HK-2 (cell line): Measurements from ENCODE around the gene TEX2.

Experiments
- DNase-seq: peaks from one replicate; pipeline ENCODE4 v3.0.0-alpha.2; 2018; ENCODE audit not compliant: unreplicated experiment

Gene TEX2

GRCh38 chr17:64160378-64160777, 102.7 kb downstream of the TEX2 start:
- no peak for DNase-seq

GRCh38 chr17:64158831-64159590, 104.0 kb downstream of the TEX2 start:
- DNase-seq: no peak

GRCh38 chr17:64158406-64158805, 104.7 kb downstream of the TEX2 start:
- no peak for DNase-seq

GRCh38 chr17:64157669-64158180, 105.3 kb downstream of the TEX2 start:
- no peak for DNase-seq

GRCh38 chr17:64156670-64157069, 106.4 kb downstream of the TEX2 start:
- no peak for DNase-seq

DNA sequence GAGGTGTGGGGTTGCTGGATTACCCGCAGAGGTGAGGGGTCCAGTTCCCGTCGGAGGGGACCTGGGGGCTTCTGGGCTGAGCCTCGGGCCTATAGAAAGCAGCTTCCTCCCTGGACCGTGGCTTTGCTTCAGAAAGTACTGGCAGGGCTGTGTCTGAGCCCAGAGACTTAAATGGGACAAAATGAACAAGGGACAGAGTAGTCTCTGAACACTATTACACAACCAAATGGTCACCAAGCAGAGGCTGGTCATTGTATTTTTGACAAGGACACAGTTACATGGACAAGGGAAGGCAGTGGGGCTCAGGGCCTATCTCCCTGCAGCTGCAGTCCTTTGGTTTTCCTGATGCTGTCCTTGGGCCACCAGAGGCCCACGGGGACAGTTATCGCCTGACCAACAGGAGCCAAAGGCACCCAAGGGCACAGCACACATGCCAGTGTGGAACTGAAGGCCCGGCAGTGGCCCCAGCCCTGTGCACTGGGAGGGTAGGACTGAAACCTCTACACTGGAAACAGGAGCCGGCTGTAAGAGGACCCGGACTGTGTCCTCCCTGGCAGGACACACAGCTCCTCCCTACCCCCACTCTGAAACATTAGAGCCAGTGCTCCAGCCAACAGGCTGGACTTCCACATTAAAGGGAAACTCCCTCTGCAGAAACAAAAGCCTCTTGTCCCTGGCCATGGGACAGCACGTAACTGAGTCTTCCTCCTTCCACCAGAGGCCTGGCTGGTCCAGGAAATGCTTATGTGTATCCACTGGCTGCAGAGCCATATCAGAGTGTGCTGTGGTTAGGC, 107.1 kb downstream of the TEX2 start:
- DNase-seq: no peak

DNA sequence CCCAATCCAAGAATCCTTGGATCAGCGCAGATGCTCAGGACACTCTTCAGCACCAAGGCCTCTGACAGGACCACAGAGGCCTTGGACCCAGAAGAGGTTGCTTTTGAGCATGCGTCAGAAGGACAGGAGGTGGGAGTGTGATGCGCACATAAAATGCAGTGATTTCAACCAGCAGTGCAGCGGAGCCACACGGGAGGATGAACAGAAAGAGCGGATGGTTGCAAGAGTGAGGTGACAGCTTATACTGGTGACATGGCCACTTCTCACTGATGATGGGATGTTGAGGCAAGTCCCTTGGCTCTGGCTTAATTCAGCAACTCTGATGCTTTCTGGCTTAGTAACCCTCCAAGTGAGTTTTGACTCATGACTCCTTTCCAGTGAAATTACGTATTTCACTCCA, 107.9 kb downstream of the TEX2 start:
- no peak for DNase-seq

DNA sequence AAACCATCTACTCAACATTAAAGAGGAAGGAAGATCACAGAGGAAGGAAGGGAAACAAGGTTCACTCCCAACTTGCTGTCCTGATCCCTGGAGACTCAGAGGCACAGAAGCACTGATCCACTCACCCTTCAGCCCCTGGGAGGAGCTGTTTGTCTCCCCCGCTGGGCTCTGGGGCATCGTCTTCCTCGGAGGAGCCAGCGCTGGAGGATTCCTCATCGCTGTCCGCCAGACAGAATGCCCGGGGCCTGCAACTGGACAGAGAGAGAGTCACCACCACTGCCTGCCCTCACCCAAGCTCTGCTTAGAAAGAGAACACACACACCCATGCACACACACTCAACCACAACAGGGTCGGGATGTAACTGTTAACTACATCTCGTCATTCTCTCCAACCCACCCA, 108.3 kb downstream of the TEX2 start:
- no peak for DNase-seq

GRCh38 chr17:64154313-64154695, 108.8 kb downstream of the TEX2 start:
- no peak for DNase-seq

DNA sequence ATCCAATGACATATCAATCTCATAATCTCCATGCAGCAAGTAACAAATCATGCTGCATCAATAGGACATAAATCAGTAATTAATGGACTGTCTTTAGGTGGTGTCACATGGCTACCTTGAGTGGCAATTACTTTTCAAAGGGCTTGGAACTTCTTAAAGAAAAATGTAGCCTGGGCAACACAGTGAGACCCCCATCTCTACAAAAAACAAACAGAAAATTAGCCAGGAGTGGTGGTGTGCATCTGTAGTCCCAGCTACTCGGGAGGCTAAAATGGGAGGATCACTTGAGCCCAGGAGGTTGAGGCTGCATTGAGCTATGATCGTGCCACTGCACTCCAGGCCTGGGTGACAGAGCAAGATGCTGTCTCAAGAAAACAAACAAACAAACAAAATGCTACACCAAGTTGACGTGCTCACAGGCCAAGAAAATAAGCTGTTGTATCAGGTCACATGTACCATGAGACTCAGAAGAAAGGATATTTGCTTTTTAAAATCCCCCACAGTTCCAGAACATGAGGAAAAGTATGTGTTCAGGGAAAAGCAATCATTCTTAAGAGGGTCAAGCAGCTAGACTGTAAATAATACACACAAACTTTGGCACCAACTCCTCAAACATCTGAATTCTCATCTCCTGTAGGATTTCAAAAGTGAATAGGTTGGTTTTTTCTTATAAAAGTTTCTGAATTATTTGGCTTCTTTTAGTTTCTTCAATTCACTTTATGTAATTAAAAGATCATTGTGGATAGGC, 109.3 kb downstream of the TEX2 start:
- DNase-seq: no peak

- DNase-seq: no peak
Measured at GRCh38 chr17:64152428-64153125, 110.5 kb downstream of the TEX2 start.

DNA sequence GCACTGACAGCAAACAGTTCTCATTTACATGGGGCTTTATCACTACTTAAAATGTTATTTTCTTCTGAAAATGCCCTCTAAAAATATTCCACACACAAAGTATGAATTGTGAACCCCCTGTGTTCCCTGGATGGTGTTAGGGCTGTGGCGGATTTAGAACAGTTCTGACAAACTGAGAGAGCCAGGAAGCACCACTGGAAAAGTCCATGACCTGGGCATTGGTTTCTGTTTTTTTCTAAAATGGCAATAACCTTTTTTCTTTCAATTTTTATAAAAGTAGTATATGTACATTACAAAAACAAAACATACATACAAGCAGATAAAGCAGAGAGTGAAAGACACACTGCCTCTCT, 112.1 kb downstream of the TEX2 start:
- DNase-seq: no peak

DNA sequence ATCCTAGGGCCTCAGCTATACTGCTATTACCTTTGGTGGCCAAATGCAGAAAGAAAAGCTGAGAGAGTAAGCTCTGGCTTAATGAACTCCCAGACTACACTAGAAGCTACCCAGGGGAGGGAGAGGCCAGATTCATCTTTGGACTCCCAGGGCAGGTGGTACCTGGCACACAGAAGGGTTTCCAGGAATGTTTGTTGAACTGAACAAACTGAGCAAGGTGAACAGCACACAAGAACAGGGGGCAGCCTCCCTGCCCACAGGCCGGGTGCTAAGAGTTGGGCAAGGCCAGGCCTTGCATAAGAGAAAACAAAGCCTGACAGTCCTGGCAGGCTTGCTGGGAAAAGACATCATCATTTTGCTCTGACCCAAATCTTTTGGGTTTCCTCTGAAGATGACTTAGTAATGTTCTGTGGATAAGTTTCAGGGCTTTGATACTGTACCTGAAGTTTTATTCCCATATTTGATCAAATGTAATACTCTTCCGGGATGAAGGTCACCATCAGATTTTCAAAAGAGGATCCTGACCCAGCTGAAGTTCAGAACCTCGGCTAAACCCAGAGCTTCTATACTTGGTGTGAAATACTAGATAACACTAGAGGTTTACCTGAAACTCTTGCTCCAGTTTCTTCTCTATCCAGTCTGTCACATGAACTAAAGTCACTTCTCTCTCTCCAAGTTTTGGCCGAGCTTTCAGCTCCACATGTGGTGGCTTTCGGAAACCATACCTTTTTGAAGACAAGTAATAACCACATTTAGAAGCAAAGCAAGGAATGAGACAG, 112.6 kb downstream of the TEX2 start:
- no peak for DNase-seq

- no peak for DNase-seq
Measured at GRCh38 chr17:64149196-64149595, 113.9 kb downstream of the TEX2 start.

- peak; percentile 43 for DNase-seq
Measured at GRCh38 chr17:64148699-64149098, 114.4 kb downstream of the TEX2 start.

DNA sequence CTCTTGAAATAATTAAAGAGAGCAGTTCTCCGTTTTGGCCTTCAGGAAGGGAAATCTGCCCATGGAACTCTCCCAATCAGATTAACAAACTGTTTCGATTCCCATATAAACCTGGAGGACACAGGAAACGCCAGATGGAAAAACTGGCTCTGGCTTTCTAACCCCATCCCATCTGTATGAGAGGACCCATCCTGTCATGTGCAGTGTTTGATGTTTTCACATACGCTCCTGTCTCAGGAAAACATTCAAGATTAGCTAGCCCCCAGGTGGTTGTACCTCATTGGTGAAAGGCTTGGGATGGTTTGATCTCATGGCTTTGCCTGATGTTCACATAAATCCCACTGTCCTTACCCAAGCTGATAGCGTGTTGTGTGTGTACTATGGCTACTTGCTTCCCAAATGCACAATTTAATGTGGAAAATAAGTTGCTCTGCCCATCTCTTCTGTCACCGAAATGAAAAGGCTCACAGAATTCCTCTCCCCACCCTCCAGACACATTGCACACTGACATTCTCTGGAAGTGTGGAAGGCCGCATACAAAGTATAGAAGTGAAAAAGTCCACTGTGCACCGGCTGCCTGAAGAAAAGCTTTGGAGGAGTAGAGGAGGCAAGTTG, 114.9 kb downstream of the TEX2 start:
- peak; percentile 25 for DNase-seq

- peak; percentile 25 for DNase-seq
Measured at GRCh38 chr17:64147110-64148016, 115.7 kb downstream of the TEX2 start.

- peak; percentile 56 for DNase-seq
Measured at GRCh38 chr17:64146418-64147109, 116.5 kb downstream of the TEX2 start.
